ENCODE data around the gene MAST4.

Gene MAST4

DNA sequence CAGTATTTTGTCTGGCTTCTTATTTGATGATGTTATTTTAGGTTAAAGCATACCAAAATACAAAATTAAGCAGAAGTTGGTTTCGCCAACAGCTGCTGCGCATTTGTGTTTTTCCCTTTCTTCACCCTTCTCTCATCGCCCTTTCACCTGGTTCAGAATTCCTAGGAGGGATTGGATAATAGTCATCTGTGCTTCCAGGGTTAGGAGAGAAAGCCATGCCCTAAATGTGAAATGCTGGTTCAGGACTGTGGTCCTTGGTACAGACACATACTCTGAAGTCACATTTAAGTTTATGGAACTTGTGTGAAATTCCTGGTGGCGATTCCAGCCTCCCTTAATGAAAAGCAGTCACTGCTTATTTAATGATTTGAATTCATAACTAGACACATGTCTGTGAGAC, 7.7 kb downstream of the MAST4 start:
- no peak for DNase-seq (ENCODE audit: low read depth, low spot score)

DNA sequence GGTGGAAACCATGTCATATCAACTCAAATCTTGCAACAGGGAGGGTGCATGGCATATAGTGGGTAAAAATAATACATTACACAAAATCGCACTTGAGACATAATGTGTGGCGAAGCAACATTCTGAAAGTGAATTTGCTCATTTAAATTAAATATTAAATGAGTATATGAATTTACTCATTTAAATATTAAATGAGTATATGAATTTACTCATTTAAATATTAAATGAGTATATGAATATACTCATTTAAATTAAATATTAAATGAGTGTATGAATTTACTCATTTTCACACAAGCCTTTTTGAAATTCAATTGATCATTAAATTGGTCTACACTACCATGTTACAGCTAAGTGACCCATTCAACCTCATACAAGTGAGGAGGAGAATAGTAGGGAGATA, 10.5 kb downstream of the MAST4 start:
- no peak for DNase-seq (ENCODE audit: low read depth, low spot score)

DNA sequence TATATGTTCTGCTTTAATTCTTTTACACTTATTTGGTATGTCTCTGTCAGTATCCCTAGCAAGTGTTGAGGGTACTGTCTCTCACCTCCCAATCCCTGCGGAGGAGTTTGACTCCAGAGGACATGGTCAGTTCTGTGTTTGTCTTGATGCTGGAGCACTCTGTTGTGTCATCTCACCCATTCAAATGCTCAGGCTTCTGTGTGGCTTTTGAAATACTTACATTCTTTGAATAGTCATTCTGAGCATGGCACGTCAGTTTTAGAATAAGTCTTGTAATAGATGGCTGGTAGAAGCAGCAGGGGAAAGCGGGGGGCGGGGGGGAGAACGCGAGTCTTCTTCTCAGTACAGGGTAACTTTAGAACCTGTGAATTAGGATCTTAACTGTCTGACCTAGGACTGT, 12.3 kb downstream of the MAST4 start:
- DNase-seq (ENCODE audit: low read depth, low spot score): no peak

DNA sequence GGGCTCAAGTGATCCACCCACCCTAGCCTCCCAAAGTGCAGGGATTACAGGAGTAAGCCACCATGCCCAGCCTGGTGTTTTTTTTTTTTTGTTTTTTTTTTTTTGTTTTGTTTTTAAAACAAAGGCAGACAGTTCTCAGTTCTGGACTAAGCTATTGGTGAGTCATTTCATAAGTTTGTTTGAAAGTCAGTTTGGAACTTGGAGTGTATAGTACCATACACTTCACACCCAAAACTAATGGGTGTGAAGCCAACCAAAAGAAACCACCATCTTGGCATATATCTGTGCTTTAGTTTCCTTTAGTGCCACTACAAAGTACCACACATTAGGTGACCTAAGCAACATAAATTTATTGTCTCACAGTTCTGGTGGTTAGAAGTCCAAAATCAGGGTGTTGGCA, 13.4 kb downstream of the MAST4 start:
- DNase-seq (ENCODE audit: low read depth, low spot score): no peak

DNA sequence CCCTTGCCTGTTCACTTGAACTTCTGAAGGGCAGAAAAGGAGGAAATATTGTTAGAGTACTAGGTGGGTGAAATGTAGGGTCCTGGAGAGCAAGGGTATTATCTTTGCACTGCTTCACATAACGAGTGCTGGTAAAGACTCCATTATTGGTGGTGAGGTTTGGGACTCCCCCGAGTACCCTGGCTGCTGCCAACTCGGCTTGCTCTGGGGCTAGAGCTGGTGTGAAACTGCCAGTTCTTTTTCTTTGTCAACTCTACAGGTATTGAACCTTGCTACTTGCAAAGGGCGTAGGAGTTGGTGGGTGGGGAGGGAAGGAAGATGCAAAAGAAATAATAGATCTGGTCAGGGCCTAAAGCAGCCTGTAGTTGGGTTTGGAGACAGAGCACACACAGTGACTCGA, 16.0 kb downstream of the MAST4 start:
- no peak for DNase-seq (ENCODE audit: low read depth, low spot score)

DNA sequence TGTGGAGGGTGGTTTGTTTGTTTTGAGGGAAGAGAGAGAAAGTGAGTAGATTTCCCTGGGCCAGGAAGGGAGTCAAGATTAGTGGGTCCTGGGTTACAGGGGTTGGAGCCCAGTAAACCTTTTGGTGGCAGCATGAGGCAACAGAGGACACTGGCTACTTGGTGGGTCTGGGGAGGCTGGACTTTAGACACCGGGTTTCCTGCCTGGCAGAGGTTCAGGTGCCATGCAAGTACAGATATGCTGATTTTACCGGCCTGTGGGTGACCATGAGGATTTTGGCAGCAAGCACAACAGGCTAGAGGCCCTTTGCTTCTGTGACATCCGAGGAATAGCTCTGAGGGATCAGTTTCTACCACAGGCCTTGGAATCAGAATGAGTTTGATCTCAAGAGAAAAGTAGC, 18.9 kb downstream of the MAST4 start:
- DNase-seq (ENCODE audit: low read depth, low spot score): no peak

DNA sequence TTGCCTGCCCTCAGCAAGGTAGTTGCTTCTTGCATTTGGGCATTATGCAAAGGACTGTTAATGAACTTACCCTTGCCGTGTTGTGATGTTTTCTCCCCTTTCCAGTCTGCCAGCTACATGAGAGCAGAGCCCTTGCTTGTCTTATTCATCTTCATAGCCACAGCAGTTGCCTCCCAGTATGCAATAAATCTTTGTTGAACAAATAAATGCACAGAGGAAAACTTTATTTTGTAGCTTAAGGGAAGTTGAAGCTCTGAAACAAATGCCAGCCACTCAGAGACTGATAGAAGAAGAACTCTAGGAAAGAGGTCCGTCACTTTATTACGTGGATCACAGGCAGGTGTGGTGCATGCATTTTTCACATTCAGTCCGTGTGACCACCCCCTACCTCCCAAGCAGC, 19.7 kb downstream of the MAST4 start:
- no peak for DNase-seq (ENCODE audit: low read depth, low spot score)

DNA sequence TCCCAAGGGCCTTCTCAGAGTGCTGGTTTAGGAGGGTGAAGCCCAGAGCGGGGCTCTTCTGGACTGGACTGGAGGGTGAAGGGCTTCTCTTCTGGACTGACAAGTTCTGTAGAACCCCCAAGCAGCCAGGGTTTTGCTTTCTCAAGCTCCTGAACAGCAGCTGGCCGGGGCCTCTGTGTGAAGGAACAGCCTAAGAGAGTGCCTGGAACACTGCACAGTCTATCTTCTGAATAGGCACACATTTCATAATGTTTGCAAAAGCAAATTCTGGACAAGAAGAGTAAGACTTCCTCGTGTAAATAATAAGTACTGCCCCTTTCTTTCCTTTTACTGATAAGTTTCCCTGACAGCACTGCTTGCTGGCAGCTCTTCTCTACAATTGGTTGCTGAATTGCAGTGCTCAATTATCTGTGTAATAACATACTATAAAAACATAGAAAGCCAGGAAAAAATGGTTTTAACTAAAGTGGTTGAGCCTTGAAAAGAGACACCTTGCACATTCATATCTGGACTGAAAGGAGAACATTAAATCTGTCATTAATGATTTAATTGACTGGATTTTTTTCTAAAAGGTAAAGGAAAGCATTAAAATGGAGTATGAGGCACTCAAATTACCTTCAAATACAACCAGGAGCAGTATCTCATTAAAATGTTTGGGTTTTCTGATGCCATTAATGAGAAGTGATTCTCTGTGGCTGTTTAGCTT, 20.5 kb downstream of the MAST4 start:
- DNase-seq (ENCODE audit: low read depth, low spot score): no peak

DNA sequence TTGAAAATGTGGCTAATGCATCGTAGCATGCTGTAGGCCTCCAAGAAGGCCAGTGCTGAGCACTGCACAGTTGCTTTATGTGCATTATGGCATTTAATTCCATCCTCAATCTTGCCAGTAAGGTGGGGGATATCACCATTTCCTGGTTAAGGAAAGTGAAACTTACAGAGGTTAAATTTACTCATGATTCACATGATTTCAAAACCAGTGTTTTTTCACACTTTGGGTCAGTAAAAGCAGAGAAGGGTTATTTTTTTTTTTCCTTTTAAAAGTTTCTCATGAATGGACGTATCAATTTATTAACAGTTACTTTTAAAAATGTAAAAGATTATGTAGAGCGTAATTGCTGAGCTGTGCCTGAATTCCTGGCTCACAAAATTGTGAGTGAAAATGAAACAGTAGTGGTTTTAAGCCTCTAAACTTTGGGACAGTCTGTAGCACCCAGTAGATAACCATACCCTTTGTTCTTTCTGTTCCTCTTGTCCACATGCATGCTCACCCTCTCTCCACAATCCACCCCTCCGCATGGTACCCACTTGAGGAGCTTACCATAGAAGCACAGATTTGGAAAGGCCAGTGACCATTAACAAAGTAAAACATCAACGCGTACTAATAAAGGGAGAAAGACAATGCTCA, 21.2 kb downstream of the MAST4 start:
- DNase-seq (ENCODE audit: low read depth, low spot score): no peak

DNA sequence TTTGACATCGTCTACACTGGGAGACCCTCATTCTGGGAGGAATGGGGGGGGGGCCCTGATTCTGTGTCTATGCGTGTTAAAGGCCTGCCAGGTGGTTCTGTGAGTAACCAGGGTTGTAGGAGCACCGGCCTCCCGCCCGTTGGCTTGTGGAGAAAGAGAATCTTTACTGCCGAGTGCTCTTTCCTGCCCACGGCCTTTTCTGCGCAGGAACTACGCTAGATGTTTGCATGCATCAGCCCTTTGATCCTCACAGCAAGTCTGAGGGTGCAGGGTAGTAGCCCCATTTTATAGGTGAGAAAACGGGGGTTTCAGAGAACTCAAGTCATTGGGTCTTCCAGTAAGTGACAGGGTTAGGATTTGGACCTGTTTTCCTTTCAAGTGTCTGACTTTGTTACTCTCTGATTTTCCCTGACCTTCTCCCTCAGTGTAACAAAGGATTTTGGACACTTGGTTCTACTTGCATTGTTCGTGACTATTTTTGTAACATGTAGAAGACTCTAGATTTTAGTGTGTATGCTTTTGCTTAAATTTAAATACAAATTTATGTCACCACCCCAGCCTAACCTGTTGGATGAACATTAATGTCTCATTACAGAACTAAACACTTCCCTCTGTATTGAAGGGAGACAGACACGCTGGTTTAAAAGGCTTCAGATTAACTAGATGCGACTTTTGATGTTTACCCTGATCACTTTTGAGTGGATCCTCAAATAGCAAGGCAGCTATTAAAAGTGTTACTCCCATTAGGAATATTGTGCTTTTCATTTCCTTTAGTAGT, 22.0 kb downstream of the MAST4 start:
- no peak for DNase-seq (ENCODE audit: low read depth, low spot score)

DNA sequence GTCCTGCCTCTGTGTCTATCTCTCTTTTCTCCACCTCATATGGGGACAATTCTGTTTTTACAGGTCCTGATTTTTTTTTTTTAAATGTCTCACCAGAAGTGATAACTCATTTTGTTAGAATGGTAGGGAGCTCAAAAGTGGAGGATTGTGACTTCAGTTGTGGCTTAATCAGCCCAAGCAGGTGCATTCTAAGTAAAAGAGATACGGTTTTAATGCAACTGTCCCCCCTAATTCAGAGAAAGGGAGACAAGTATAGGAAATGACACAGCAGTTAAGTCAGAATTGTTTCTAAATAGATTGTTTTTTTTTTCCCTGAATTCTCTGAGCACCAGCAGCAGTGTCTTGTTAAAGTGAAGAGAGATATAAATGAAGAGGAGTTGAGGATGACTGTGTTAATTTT, 24.5 kb downstream of the MAST4 start:
- no peak for DNase-seq (ENCODE audit: low read depth, low spot score)

DNA sequence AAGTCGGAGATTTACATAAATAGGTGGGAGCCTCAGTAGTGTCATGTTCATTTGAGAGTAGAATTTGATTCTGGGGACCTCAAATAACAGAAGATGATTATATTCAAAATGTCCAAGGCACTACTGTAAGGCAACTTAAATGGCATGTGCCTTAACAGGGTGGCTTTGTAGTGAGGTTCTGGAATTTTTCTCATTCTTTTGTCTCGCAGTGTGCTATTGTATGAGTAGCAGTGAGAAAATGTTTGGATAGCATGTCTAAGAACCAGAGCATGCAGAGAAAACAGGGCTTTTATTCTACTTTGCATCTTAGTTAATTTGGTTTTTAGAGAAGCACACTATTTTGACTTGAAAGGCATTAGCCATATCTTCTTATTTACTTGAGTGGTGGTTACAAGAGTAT, 25.0 kb downstream of the MAST4 start:
- no peak for DNase-seq (ENCODE audit: low read depth, low spot score)

DNA sequence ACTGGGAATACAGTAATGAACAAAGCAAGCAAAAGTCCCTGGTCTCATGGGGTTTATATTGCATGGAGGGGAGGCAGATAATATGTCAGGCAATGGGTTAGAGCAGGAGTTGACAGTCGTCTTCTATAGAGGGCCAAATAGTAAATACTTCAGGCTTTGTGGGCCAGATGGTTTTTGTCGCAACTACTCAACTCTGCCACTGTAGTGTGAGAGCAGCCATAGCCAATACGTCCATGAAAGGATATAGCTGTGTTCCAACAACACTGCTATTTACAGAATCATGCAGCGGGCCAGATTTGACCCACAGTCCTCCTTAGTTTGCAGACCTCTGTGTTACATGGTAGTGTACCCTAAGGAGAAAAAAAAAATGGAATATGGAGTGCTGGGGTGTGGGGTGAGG, 25.5 kb downstream of the MAST4 start:
- no peak for DNase-seq (ENCODE audit: low read depth, low spot score)

DNA sequence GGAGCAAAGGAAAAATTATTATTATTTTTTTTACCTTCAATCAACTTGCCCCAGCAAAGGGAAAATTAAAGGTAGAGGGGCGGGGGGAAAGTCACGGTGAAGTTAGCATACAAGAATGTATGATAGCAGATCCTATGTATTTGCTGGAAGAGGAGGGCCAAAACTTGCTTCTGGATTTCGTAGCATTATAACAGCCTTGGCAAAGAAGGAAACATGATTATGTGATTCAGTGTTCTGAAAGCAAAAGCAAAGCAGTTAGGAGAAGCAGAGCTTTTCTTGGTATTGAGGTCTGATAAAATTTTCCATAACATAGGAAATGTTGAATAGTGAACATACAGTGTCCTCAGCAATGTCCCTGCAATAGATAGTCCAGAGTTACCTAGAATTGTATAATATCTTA, 32.4 kb downstream of the MAST4 start:
- no peak for DNase-seq (ENCODE audit: low read depth, low spot score)

DNA sequence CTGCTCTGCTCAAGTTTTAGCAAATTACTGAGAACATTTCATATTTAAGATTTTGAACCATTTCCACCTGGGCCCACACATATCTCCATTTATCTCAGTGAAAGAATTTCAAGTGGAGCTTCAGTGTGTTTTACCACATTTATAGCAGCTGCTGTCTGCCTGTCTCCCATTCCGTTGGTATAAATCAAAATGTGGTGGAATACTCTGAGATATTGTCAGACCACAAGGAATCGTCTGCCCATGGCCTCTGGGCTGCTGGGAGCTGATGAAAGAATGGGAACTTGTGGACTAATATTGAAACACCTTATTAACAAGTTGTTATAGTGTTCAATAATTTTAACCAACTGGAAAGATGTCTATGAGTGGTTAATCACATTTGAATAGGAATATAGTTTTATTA, 33.3 kb downstream of the MAST4 start:
- no peak for DNase-seq (ENCODE audit: low read depth, low spot score)

DNA sequence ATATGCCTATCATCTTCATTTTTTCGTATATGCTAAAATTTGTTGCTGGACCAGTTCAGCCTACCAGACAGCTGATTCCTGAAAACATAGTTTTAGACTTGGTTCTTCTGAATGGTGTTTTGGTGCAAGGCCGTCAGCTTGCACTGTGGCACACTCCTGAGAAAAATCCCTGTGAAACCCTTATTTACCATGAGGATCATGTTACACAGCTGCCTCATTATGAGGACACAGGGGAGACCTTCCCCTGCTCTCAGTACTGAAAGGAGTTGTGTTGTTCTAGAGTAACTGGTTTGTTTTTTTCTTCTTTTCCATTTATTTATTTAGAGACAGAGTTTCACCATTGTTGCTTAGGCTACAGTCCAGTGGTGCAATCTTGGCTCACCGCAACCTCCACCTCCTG, 37.6 kb downstream of the MAST4 start:
- DNase-seq (ENCODE audit: low read depth, low spot score): no peak

DNA sequence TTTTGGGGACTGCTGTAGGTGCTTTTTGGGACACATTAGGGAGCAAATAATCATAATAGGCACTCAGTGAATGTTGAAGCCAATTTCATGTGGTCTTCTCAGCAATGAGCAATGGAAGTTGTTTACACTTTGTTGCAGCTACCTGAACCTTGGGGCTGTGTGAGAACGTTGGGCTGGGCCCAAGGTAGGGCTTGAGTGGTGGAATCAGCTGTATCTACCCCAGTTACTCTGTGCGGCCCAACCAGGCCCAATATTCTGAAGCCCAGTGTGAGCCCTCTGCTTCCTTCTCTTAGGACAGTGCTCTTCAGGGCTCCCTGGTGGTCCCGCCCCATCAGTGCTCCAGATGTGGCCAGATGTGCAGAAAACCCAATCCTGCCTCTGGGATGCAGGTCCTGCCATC, 38.4 kb downstream of the MAST4 start:
- DNase-seq (ENCODE audit: low read depth, low spot score): no peak

DNA sequence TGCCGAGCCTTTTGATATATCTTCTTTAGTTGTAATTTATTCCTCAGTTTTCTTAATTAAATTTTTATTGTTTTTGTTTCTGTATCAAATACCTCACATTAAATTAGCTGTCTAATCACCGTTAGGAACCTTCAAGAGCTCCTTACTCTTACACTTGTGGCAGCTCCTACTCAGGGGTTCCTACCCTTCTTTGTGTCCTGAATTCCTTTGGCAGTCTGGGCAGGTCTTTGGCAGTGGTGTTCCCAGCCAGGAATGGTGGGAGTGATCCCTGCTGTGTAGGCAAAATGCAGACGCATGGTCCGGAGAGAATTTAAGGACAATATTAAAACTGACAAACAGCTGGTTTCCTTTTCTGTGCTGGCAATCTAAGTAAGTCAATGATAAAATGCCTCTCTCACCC, 41.8 kb downstream of the MAST4 start:
- DNase-seq (ENCODE audit: low read depth, low spot score): no peak

DNA sequence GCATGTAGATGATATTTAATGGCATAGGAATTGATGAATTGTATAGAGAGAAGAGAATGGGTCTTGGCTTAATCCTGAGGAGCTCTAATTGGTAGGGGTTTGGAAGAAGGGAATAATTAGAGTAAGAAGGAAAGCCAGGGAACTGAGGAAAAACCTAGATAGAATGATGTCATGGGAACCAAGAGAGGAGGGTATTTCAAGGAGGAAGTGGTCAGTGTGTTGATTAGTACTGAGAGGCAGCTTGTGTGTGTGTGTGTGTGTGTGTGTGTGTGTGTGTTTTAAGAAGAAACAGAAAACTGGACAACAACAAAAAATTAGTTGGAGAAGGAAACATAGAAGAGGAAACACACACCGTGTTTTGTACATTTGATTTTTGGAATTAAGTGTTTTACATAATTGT, 42.8 kb downstream of the MAST4 start:
- no peak for DNase-seq (ENCODE audit: low read depth, low spot score)

DNA sequence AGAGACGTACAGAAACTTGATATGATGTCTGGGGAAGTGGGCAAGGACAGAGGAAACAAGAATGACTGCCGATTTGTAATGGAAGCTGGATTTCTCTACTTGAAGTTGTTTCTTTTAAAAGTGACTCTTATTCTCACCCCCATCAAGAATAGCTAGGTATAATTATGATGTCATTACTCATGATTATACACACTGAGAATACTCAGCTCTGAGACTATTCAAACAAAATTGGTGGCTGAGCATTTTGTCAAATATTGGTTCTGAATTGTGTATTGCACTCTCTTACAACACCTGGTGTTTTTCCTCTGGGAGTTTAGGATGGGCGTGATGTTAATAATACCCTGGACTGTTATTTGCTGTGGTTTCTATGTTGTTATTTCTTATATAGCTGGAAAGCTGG, 46.3 kb downstream of the MAST4 start:
- no peak for DNase-seq (ENCODE audit: low read depth, low spot score)

DNA sequence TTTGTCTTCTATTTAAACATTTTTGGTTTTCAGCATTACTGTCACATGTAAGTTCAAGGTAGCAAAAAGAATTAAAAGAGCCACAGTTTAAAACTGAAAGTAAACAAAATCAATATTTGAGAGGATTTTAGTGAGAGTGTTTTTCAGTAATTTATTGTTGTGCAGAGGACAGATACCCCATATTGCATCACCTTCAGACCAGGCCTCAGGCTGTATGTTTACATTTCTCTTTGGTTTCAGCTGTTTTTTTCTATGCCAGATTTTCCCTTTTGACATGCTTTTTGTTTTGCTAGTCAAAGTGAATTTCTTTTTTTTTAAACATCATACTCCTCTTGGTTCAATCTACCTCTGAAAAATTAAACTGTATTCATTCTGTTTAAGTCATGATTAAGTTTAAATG, 47.2 kb downstream of the MAST4 start:
- DNase-seq (ENCODE audit: low read depth, low spot score): no peak

DNA sequence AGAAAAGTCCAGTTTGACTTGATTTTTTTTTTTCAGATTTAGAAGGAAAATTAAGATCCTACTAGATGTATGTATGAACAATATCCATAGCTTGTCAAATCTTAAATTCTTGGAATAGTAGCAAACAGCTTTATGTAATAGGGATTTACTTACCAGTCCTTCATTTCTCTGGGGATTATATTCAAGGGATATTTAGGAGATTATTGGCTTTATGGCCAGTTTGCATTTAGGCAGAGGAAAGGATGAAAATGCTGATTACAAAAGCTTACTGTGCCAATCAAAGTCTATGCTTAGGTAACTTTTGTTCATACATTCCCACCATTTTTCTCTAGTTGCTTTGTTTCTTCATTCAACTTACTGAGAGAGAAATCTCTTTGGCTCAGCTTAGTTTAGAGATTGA, 47.9 kb downstream of the MAST4 start:
- no peak for DNase-seq (ENCODE audit: low read depth, low spot score)

DNA sequence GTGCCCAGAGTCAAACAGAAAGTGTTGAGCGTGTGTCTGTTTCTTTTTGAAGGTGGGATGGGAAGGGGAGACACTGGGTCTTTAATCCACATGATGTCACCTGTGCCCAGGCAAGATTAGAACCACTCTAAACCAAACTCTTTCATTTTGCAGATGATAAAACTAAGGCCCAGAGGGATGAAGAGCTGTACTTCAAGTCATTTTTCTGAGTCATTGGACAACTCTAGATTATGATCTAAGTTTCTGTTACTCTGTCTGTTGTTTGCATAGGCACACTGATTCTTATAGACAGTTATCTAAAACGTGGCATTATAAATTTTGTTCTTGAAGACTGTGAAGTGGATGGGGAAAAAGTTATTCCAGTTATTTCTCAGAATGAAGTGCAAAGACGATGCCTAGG, 48.8 kb downstream of the MAST4 start:
- DNase-seq (ENCODE audit: low read depth, low spot score): no peak

All from activated naive CD8-positive, alpha-beta T cell treated with anti-CD3 and anti-CD28 coated beads, Interleukin-2, amount 50 U/mL, for 16 hours (primary cell).